ENCODE data around the gene SIGLEC14. TPM values are rescaled to one million over a fixed set of nuclear protein-coding genes. Genes with fewer than 3 reads are reported as not detected.
"Not testable (repeated sequence)": the region's sequence is repeated elsewhere in the genome, so short reads cannot be mapped to it uniquely, and the experiment has no call there.

The SIGLEC14 gene
- total RNA-seq, 2 donors from 2014 or later: 0.38 TPM; not detected in 1

- no peak overlapping the region for H3K4me3 Mint-ChIP-seq
- no peaks in the 10 kb centered on the region for H3K36me3 Mint-ChIP-seq (ENCODE audit: insufficient read depth in 2 of 2)
- H3K4me1 Mint-ChIP-seq (ENCODE audit: low read depth): peaks cover 7% of the 10 kb centered on the region
- ATAC-seq (replicated peaks in 1 of 2): peak; percentile 45 to 47
- DNase-seq: peak; percentile 71 to 79
- H3K27ac Mint-ChIP-seq: no peak overlapping the region
- H3K9me3 Mint-ChIP-seq: no peaks in the 10 kb centered on the region
- peaks cover 37% of the 10 kb centered on the region for H3K27me3 Mint-ChIP-seq (ENCODE audit: low read depth)
These were observed 14.5 kb upstream of the SIGLEC14 start for GRCh38 chr19:51660975-51661600.

DNA sequence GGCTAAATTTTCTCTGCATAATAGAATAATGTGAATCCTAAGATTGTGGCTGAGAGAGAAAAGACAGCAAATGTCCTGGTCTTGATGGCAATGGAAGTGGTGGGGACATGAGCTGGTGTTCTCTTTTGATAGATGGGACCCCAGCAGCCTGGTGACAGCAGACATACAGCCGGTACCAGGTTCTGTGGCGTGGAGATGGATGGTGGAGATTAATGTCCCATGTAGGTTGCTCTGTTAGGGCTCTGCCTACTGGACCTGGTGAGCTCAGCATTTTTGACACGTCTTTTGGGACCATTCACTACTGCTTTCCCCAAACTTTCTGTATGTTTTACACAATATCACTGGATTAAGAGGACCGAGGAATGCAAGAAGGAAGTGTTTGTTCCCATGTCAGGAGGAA is 8.2 kb upstream of the SIGLEC14 start:
- Mint-ChIP-seq H3K4me1 (ENCODE audit: low read depth) (peaks cover 7% of the 10 kb centered on the region), H3K36me3 (ENCODE audit: insufficient read depth in 2 of 2) (no peaks in the 10 kb centered on the region), H3K9me3 (peaks cover 0 to 2% of the 10 kb centered on the region in 2 donors), H3K4me3 (no peak overlapping the region), H3K27me3 (ENCODE audit: low read depth) (peaks cover 39% of the 10 kb centered on the region), H3K27ac (no peak overlapping the region)
- ATAC-seq (replicated peaks in 1 of 2) (no peak), DNase-seq (no peak)

DNA sequence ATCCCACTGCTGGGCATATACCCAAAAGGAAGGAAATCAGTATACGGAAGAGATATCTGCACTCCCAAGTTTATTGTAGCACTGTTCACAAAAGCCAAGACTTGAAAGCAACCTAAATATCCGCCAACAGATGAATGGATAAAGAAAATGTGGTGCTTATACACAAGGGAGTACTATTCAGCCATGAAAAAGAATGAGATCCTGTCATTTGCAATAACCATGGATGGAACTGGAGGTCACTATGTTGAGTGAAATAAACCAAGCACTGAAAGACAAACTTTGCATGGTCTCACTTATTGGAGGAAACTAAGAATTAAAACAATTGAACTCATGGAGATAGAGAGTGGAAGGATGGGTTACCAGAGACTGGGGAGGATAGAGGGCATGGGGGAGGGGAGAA is 6.5 kb upstream of the SIGLEC14 start:
- H3K36me3 Mint-ChIP-seq (ENCODE audit: insufficient read depth in 2 of 2): no peaks in the 10 kb centered on the region
- peaks cover 7% of the 10 kb centered on the region for H3K4me1 Mint-ChIP-seq (ENCODE audit: low read depth)
- no peak for ATAC-seq (replicated peaks in 1 of 2)
- no peak for DNase-seq
- peaks cover 0 to 2% of the 10 kb centered on the region in 2 donors for H3K9me3 Mint-ChIP-seq
- H3K27me3 Mint-ChIP-seq (ENCODE audit: low read depth): peaks cover 47% of the 10 kb centered on the region
- H3K27ac Mint-ChIP-seq: no peak overlapping the region
- H3K4me3 Mint-ChIP-seq: no peak overlapping the region

- H3K4me3 Mint-ChIP-seq: no peak overlapping the region
- ATAC-seq (replicated peaks in 1 of 2) (no peak), DNase-seq (no peak)
- no peak overlapping the region for H3K27ac Mint-ChIP-seq
- H3K9me3 Mint-ChIP-seq: peaks cover 0 to 2% of the 10 kb centered on the region in 2 donors
- H3K27me3 Mint-ChIP-seq (ENCODE audit: low read depth): peaks cover 46% of the 10 kb centered on the region
- no peaks in the 10 kb centered on the region for H3K36me3 Mint-ChIP-seq (ENCODE audit: insufficient read depth in 2 of 2)
- peaks cover 7% of the 10 kb centered on the region for H3K4me1 Mint-ChIP-seq (ENCODE audit: low read depth)
These were observed 5.6 kb upstream of the SIGLEC14 start for GRCh38 chr19:51652266-51652665.

- Mint-ChIP-seq H3K36me3 (ENCODE audit: insufficient read depth in 2 of 2) (no peaks in the 10 kb centered on the region), H3K27me3 (ENCODE audit: low read depth) (peaks cover 39% of the 10 kb centered on the region), H3K4me1 (ENCODE audit: low read depth) (no peaks in the 10 kb centered on the region), H3K27ac (no peak overlapping the region), H3K4me3 (no peak overlapping the region), H3K9me3 (peaks cover 0 to 2% of the 10 kb centered on the region in 2 donors)
- DNase-seq (no peak), ATAC-seq (replicated peaks in 1 of 2) (no peak)
These were observed 4.7 kb upstream of the SIGLEC14 start for GRCh38 chr19:51651216-51651846.

DNA sequence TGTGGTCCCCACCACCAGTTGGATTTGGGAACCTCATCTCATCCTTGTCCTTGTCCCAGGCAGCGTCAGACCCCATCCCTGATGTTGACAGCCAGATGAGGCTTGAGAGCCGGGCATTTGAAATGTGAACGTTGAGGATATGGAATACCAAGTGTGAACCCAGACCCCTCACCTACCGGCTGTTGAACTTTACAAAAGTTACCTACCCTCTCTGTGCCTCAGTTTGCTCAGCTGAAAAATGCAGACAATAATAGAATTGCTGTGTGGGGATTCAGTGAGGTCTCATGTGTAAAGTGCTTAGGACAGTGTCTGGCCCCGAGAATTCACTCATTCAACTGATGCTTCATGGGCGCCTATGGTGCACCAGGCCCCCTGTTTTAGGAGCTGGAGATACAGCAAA is 693 bp upstream of the SIGLEC14 start:
- ATAC-seq (replicated peaks in 1 of 2): no peak

DNA sequence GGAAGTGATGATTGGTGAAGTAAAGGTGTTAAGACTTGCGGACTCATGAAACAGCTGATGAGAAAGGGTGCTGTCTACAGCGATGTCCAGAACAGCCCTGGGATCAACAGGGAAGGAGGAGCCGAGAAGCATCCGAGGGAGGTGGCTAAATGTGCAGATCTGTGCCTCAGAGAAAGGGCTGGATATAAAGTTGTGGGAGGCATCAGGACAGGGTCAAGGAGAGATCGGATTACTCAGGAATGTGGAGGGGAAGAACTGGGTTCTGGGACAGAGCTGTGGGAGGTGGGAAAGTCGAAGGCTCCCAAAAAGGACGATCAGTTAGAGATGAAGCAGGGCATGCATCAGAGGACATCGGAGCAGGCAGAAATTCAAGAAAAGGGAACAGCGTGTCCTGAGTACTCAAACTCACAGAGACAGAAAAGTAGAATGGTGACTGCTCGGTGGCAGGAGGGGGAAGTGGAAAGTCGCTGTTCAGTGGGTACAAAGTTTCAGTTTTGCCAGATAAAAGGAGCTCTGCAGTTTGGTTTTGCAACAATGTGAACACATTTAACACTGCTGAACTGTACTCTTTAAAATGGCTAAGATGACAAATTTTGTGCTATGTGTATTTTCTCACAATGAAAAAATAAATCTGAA is 1.9 kb downstream of the SIGLEC14 start:
- Mint-ChIP-seq H3K36me3 (ENCODE audit: insufficient read depth in 2 of 2) (no peaks in the 10 kb centered on the region), H3K27ac (no peak overlapping the region), H3K4me3 (no peak overlapping the region), H3K9me3 (no peaks in the 10 kb centered on the region), H3K4me1 (ENCODE audit: low read depth) (no peaks in the 10 kb centered on the region), H3K27me3 (ENCODE audit: low read depth) (peaks cover 59% of the 10 kb centered on the region)
- ATAC-seq (replicated peaks in 1 of 2) (no peak), DNase-seq (no peak)

More for the DNA sequence above, 693 bp upstream of the SIGLEC14 start:
- Mint-ChIP-seq H3K36me3 (ENCODE audit: insufficient read depth in 2 of 2) (no peaks in the 10 kb centered on the region), H3K4me1 (ENCODE audit: low read depth) (no peaks in the 10 kb centered on the region), H3K4me3 (no peak overlapping the region), H3K9me3 (no peaks in the 10 kb centered on the region), H3K27me3 (ENCODE audit: low read depth) (peaks cover 53% of the 10 kb centered on the region), H3K27ac (no peak overlapping the region)
- DNase-seq: no peak

GRCh38 chr19:51641648-51642047 is 5.0 kb downstream of the SIGLEC14 start:
- H3K4me3 Mint-ChIP-seq: no peak overlapping the region
- no peaks in the 10 kb centered on the region for H3K9me3 Mint-ChIP-seq
- no peak overlapping the region for H3K27ac Mint-ChIP-seq
- no peaks in the 10 kb centered on the region for H3K4me1 Mint-ChIP-seq (ENCODE audit: low read depth)
- no peak for DNase-seq
- H3K36me3 Mint-ChIP-seq (ENCODE audit: insufficient read depth in 2 of 2): peaks cover 0 to 1% of the 10 kb centered on the region in 2 donors
- peaks cover 83% of the 10 kb centered on the region for H3K27me3 Mint-ChIP-seq (ENCODE audit: low read depth)
- no peak for ATAC-seq (replicated peaks in 1 of 2)

DNA sequence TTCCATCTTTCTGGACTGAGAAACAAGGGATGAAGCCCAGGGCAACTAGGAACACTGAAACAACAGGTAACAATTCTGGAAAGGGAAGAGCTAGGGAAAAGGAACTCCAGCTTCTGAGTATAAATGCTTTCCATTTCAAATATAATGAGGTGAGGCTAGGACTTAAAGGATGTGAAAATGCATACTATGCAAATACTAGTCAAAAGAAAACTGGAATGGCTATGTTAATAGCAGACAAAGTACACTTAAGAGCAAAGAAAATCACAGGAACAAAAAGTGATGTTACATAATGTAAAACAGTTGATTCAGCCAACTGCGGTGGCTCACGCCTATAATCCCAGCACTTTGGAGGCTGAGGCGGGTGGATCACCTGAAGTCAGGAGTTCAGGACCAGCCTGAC is 6.2 kb downstream of the SIGLEC14 start:
- ATAC-seq (replicated peaks in 1 of 2) (no peak), DNase-seq (no peak)
- Mint-ChIP-seq H3K4me1 (ENCODE audit: low read depth) (no peaks in the 10 kb centered on the region), H3K9me3 (no peaks in the 10 kb centered on the region), H3K4me3 (no peak overlapping the region), H3K27ac (no peak overlapping the region), H3K27me3 (ENCODE audit: low read depth) (peaks cover 85% of the 10 kb centered on the region), H3K36me3 (ENCODE audit: insufficient read depth in 2 of 2) (peaks cover 0 to 1% of the 10 kb centered on the region in 2 donors)

GRCh38 chr19:51639916-51640315 is 6.7 kb downstream of the SIGLEC14 start:
- ATAC-seq (replicated peaks in 1 of 2) (no peak), DNase-seq (no peak)
- Mint-ChIP-seq H3K27ac (no peak overlapping the region), H3K4me3 (no peak overlapping the region), H3K27me3 (ENCODE audit: low read depth) (peaks cover 80% of the 10 kb centered on the region), H3K9me3 (no peaks in the 10 kb centered on the region), H3K4me1 (ENCODE audit: low read depth) (no peaks in the 10 kb centered on the region), H3K36me3 (ENCODE audit: insufficient read depth in 2 of 2) (peaks cover 0 to 1% of the 10 kb centered on the region in 2 donors)

GRCh38 chr19:51637362-51637978 is 9.2 kb downstream of the SIGLEC14 start:
- Mint-ChIP-seq H3K4me1 (ENCODE audit: low read depth) (no peaks in the 10 kb centered on the region), H3K4me3 (no peak overlapping the region), H3K27ac (peak overlapping the region; percentile 52), H3K9me3 (no peaks in the 10 kb centered on the region), H3K36me3 (ENCODE audit: insufficient read depth in 2 of 2) (peaks cover 0 to 1% of the 10 kb centered on the region in 2 donors), H3K27me3 (ENCODE audit: low read depth) (peaks cover 61% of the 10 kb centered on the region)
- DNase-seq (no peak), ATAC-seq (replicated peaks in 1 of 2) (no peak)

DNA sequence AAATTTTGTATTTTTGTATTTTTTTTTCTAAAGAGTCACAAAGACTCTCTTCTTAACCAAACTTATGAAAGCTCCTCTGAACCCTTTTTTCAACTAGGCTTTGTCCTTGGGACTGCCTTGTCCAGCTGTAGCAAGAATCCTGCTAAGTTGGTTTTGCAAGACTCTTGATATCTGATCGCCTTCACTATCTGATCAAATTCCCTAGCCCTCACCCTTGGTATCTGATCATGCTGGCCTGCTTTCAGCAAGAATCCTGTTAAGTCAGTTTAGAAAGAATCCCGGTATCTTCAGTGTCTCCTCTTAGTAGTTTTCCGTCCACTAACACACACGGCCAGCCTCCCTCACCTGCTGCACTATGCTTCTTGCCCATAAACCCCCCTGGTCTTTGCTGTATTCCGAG is 14.5 kb downstream of the SIGLEC14 start:
- Mint-ChIP-seq H3K4me3 (no peak overlapping the region), H3K4me1 (ENCODE audit: low read depth) (no peaks in the 10 kb centered on the region), H3K27ac (no peak overlapping the region), H3K36me3 (ENCODE audit: insufficient read depth in 2 of 2) (peaks cover 0 to 1% of the 10 kb centered on the region in 2 donors), H3K27me3 (ENCODE audit: low read depth) (peaks cover 45% of the 10 kb centered on the region), H3K9me3 (no peaks in the 10 kb centered on the region)
- no peak for DNase-seq
- no peak for ATAC-seq (replicated peaks in 1 of 2)

GRCh38 chr19:51630315-51630714 is 16.3 kb downstream of the SIGLEC14 start, which contains the start of gene SIGLEC5:
Gene SIGLEC5 (minus strand): TSS chr19:51630401. CDS start chr19:51630335, 66 bp downstream.
- H3K27ac Mint-ChIP-seq; H3K9me3 Mint-ChIP-seq; ATAC-seq (replicated peaks in 1 of 2); H3K4me1 Mint-ChIP-seq (ENCODE audit: low read depth); DNase-seq; H3K36me3 Mint-ChIP-seq (ENCODE audit: insufficient read depth in 2 of 2): not testable (repeated sequence)
- Mint-ChIP-seq H3K4me3 (peak within 1 kb of the TSS in 1 of 2 donors; percentile 31), H3K27me3 (ENCODE audit: low read depth) (peaks cover 50% of the 10 kb centered on the region)
